NCI-H1105 treated with DMSO at 0.1 percent for 48 hours (cell line): ENCODE data around the gene FGFR2.
"Not testable (repeated sequence)": the region's sequence is repeated elsewhere in the genome, so short reads cannot be mapped to it uniquely, and the experiment has no call there.

Experiments used
- DNase-seq: peaks from one replicate; lab custom pipeline; 2025; lab: John Stamatoyannopoulos, UW

The FGFR2 gene

GRCh38 chr10:121524157-121524817, 74.0 kb downstream of the FGFR2 start:
- no peak for DNase-seq

- DNase-seq = no peak
These were observed 75.4 kb downstream of the FGFR2 start for GRCh38 chr10:121522831-121523230.

- DNase-seq = no peak
These were observed 76.3 kb downstream of the FGFR2 start for GRCh38 chr10:121521794-121522556.

- not testable (repeated sequence) for DNase-seq
These were observed 77.7 kb downstream of the FGFR2 start for GRCh38 chr10:121520526-121520925.

- no peak for DNase-seq
These were observed 78.2 kb downstream of the FGFR2 start for GRCh38 chr10:121519901-121520493.

GRCh38 chr10:121519411-121519810, 78.8 kb downstream of the FGFR2 start:
- DNase-seq = no peak

GRCh38 chr10:121518333-121518732, 79.9 kb downstream of the FGFR2 start:
- no peak for DNase-seq

GRCh38 chr10:121516093-121516865, 82.0 kb downstream of the FGFR2 start:
- DNase-seq = no peak

- DNase-seq = no peak
These were observed 83.9 kb downstream of the FGFR2 start for GRCh38 chr10:121514141-121514865.

GRCh38 chr10:121511943-121512342, 86.3 kb downstream of the FGFR2 start:
- DNase-seq = no peak

GRCh38 chr10:121511460-121511859, 86.8 kb downstream of the FGFR2 start:
- no peak for DNase-seq

GRCh38 chr10:121510201-121510771, 88.0 kb downstream of the FGFR2 start:
- no peak for DNase-seq

GRCh38 chr10:121509796-121510195, 88.4 kb downstream of the FGFR2 start:
- no peak for DNase-seq

GRCh38 chr10:121509112-121509511, 89.1 kb downstream of the FGFR2 start:
- no peak for DNase-seq

- no peak for DNase-seq
These were observed 94.6 kb downstream of the FGFR2 start for GRCh38 chr10:121503587-121504051.

GRCh38 chr10:121501796-121502195, 96.4 kb downstream of the FGFR2 start:
- no peak for DNase-seq

GRCh38 chr10:121500701-121501332, 97.4 kb downstream of the FGFR2 start:
- no peak for DNase-seq

GRCh38 chr10:121497513-121498470, 100.5 kb downstream of the FGFR2 start:
- peak; percentile 81 for DNase-seq

GRCh38 chr10:121495719-121496118, 102.5 kb downstream of the FGFR2 start:
- no peak for DNase-seq

GRCh38 chr10:121494296-121494695, 103.9 kb downstream of the FGFR2 start:
- DNase-seq = no peak
